Activated CD4-positive, alpha-beta T cell treated with anti-CD3 and anti-CD28 coated beads, Interleukin-2, amount 50 U/mL, for 24 hours (primary cell): ENCODE measurements around the gene DCAF4.
"Not testable (repeated sequence)": the region's sequence is repeated elsewhere in the genome, so short reads cannot be mapped to it uniquely, and the experiment has no call there.

Experiments used
- DNase-seq, 2 donors: peaks; one replicate each; pipeline ENCODE4 v3.0.0-alpha.2; 2020; ENCODE audit warnings: low read depth in 1 of 2, low spot score in 1 of 2

DCAF4 gene

GRCh38 chr14:72929316-72930080 lies 3.2 kb downstream of the DCAF4 start:
- no peak for DNase-seq

- no peak for DNase-seq
Measured at GRCh38 chr14:72932893-72933292, 6.6 kb downstream of the DCAF4 start.

GRCh38 chr14:72939630-72940029 lies 13.4 kb downstream of the DCAF4 start:
- no peak for DNase-seq

GRCh38 chr14:72941286-72941985 lies 15.2 kb downstream of the DCAF4 start:
- DNase-seq: no peak

GRCh38 chr14:72942934-72943333 lies 16.7 kb downstream of the DCAF4 start:
- no peak for DNase-seq

- DNase-seq: no peak
Measured at GRCh38 chr14:72943876-72944430, 17.7 kb downstream of the DCAF4 start.

GRCh38 chr14:72945356-72946027 lies 19.2 kb downstream of the DCAF4 start:
- no peak for DNase-seq

GRCh38 chr14:72946491-72946890 lies 20.2 kb downstream of the DCAF4 start:
- DNase-seq: no peak

GRCh38 chr14:72947366-72948160 lies 21.3 kb downstream of the DCAF4 start:
- DNase-seq: no peak

- peak; percentile 28 to 54 for DNase-seq
Measured at GRCh38 chr14:72948481-72949138, 22.3 kb downstream of the DCAF4 start.

GRCh38 chr14:72952171-72952570 lies 25.9 kb downstream of the DCAF4 start:
- no peak for DNase-seq

GRCh38 chr14:72956741-72957140 lies 30.5 kb downstream of the DCAF4 start:
- not testable (repeated sequence) for DNase-seq

GRCh38 chr14:72957213-72957612 lies 30.9 kb downstream of the DCAF4 start:
- no peak for DNase-seq

GRCh38 chr14:72958548-72958947 lies 32.3 kb downstream of the DCAF4 start:
- DNase-seq: no peak

- DNase-seq: not testable (repeated sequence)
Measured at GRCh38 chr14:72961016-72961415, 34.8 kb downstream of the DCAF4 start.

- no peak for DNase-seq
Measured at GRCh38 chr14:72961579-72962335, 35.5 kb downstream of the DCAF4 start.

GRCh38 chr14:72962336-72962754 lies 36.1 kb downstream of the DCAF4 start:
- not testable (repeated sequence) for DNase-seq

- no peak for DNase-seq
Measured at GRCh38 chr14:72962829-72963312, 36.6 kb downstream of the DCAF4 start.

GRCh38 chr14:72965249-72965648 lies 39.0 kb downstream of the DCAF4 start:
- DNase-seq: no peak
